Measurements from ENCODE around the gene CES2. TPM values are rescaled to one million over a fixed set of nuclear protein-coding genes. Genes with fewer than 3 reads are reported as not detected.

The CES2 gene
- total and polyA plus RNA-seq, 8 donors: 16.9 to 893 (median 37.8) TPM

DNA sequence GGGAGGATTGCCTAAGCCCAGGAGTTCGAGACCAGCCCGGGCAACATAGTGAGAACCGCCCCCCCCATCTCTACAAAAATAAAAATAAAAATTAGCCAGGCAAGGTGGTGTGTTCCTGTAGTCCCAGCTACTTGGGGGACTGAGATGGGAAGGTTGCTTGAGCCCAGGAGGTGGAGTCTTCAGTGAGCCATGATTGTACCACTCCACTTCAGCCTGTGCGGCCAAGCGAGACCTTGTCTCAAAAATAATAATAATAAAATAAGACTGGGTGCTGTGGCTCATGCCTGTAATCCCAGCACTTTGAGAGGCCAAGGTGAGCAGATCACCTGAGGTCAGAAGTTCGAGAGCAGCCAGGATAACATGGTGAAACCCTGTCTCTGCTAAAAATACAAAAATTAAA, 43.5 kb upstream of the CES2 start:
- TF ChIP-seq POLR2AphosphoS5 (IDR thresholded peaks at IDR 0.05): no peak
- TF ChIP-seq, protein P1, sequence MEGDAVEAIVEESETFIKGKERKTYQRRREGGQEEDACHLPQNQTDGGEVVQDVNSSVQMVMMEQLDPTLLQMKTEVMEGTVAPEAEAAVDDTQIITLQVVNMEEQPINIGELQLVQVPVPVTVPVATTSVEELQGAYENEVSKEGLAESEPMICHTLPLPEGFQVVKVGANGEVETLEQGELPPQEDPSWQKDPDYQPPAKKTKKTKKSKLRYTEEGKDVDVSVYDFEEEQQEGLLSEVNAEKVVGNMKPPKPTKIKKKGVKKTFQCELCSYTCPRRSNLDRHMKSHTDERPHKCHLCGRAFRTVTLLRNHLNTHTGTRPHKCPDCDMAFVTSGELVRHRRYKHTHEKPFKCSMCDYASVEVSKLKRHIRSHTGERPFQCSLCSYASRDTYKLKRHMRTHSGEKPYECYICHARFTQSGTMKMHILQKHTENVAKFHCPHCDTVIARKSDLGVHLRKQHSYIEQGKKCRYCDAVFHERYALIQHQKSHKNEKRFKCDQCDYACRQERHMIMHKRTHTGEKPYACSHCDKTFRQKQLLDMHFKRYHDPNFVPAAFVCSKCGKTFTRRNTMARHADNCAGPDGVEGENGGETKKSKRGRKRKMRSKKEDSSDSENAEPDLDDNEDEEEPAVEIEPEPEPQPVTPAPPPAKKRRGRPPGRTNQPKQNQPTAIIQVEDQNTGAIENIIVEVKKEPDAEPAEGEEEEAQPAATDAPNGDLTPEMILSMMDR (IDR thresholded peaks at IDR 0.05): no peak
- TF ChIP-seq EP300 (IDR thresholded peaks at IDR 0.05): no peak
- no peak for TF ChIP-seq POLR2A (IDR thresholded peaks at IDR 0.05)
- WGBS, 5 donors: 87 to 98% (median 94%) methylated on average over 6 of the region's 6 CpGs
- Histone ChIP-seq H3K4me1 (peaks cover 0 to 17% (median 6%) of the 10 kb centered on the region in 4 donors), H3K4me3 (no peak overlapping the region), H3K27me3 (no peaks in the 10 kb centered on the region), H3K27ac (no peak overlapping the region), H3K36me3 (peaks cover 0 to 24% (median 2%) of the 10 kb centered on the region in 4 donors), H3K9me3 (no peaks in the 10 kb centered on the region)
- intact Hi-C loops (cut with DNase I; ENCODE audit: low total_unique reads): no loop called here
- no peak for DNase-seq

DNA sequence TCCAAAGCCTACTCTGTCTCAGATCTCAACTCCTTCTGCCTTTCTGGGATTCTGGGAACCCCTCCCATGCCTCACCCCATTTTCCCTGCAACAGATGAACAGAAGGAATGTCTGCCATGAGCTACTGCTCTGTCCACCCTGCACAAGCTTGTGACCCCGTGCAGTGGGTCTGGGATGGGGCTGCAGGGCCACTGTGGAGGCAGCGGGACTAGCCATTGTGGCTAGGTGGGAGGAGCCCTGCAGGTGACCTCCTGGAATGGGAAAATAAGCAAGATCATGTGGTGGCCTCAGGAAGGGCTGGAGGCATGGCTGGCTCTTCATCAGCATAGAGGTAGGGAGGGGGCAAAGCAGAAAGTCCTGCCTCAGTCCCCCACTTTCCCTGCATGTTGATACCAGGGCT, 41.3 kb upstream of the CES2 start:
- Histone ChIP-seq H3K36me3 (peaks cover 0 to 16% (median 0%) of the 10 kb centered on the region in 4 donors), H3K9me3 (no peaks in the 10 kb centered on the region), H3K27me3 (no peaks in the 10 kb centered on the region), H3K27ac (no peak overlapping the region), H3K4me1 (peaks cover under 1 to 34% (median 19%) of the 10 kb centered on the region in 4 donors), H3K4me3 (no peak overlapping the region)
- no peak for DNase-seq
- 55 to 82% (median 75%) methylated on average over 2 of the region's 2 CpGs for WGBS, 5 donors
- TF ChIP-seq POLR2A (IDR thresholded peaks at IDR 0.05) (no peak), POLR2AphosphoS5 (IDR thresholded peaks at IDR 0.05) (no peak), EP300 (IDR thresholded peaks at IDR 0.05) (no peak)
- TF ChIP-seq, protein P1 (IDR thresholded peaks at IDR 0.05): no peak
- intact Hi-C loops (cut with DNase I; ENCODE audit: low total_unique reads): no loop called here

DNA sequence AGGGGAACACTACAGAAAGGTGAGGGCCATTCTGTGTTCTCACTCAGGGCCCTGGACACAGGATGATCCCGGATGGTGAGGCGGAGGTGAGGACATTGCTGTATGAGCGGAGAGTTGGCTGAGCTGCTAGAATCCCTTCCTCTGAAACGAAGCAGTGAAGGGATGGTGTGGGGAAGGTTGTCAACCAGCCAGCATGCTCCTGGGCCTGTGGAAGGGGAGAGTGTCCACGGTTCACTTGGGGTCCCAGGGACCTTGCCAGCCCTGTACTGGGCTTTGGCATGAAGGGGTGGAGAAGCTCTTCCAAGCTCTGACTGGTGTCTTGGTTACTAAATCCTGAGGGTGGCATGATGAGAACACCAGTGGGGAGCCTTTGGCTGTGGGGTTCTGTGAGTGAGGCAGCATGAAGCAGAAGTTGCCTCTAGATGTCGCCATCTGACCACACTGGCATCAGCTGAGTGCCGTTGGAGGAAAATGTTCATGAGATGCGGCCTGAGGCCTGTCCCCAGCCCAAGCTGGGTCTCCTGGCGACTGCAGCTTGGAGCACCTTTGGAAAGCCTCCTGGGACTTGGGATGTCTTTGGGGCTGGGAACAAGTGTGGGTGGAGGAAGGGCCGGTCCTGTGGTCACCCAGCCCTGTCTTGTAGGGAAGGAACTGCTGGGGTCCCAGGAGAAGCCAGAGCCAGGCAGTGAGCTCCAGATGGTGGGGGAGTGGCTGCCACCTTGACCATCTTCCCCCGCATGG, 40.2 kb upstream of the CES2 start:
- intact Hi-C loops (cut with DNase I; ENCODE audit: low total_unique reads): no loop called here
- H3K4me3 ChIP-seq: no peak overlapping the region
- WGBS, 5 donors: 38 to 48% (median 41%) methylated on average over 11 of the region's 11 CpGs
- H3K4me1 ChIP-seq: peaks cover 10 to 44% (median 29%) of the 10 kb centered on the region in 4 donors
- H3K36me3 ChIP-seq: peaks cover 0 to 16% (median 0%) of the 10 kb centered on the region in 4 donors
- TF ChIP-seq EP300 (IDR thresholded peaks at IDR 0.05) (no peak), POLR2A (IDR thresholded peaks at IDR 0.05) (no peak), POLR2AphosphoS5 (IDR thresholded peaks at IDR 0.05) (peak in 1 of 3 donors; percentile 59)
- TF ChIP-seq, protein P1 (IDR thresholded peaks at IDR 0.05): peak in 5 of 7 experiments; percentile 61 to 78 (median 70)
- no peaks in the 10 kb centered on the region for H3K27me3 ChIP-seq
- peak; percentile 73 to 94 for DNase-seq
- no peak overlapping the region for H3K27ac ChIP-seq
- H3K9me3 ChIP-seq: no peaks in the 10 kb centered on the region

DNA sequence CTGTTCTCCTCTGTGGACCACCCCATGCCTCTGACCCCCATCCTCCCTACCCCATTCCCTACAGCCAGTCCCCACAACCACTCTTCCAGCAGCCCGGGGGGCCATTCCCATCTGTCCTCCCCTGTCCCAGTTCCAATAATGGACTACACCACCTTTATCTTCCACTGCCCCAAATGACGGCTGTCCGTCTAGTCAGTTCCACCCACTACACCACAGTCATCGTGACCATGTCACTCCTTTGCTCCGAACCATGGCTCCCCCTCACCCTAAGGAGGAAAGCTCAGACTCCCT, 39.7 kb upstream of the CES2 start:
- Histone ChIP-seq H3K27me3 (no peaks in the 10 kb centered on the region), H3K27ac (no peak overlapping the region), H3K4me1 (peaks cover 15 to 49% (median 34%) of the 10 kb centered on the region in 4 donors), H3K9me3 (no peaks in the 10 kb centered on the region), H3K4me3 (no peak overlapping the region), H3K36me3 (peaks cover 0 to 15% (median 0%) of the 10 kb centered on the region in 4 donors)
- WGBS, 5 donors: 87 to 95% (median 90%) methylated on average over 5 of the region's 5 CpGs
- intact Hi-C loops (cut with DNase I; ENCODE audit: low total_unique reads): no loop called here
- TF ChIP-seq POLR2A (IDR thresholded peaks at IDR 0.05): no peak
- TF ChIP-seq, protein P1 (IDR thresholded peaks at IDR 0.05): no peak
- TF ChIP-seq EP300 (IDR thresholded peaks at IDR 0.05): no peak
- TF ChIP-seq POLR2AphosphoS5 (IDR thresholded peaks at IDR 0.05): no peak
- DNase-seq: no peak

Measured in stomach (tissue), 9 donors.